ENCODE results near the gene SNAPC1. TPM values are rescaled to one million over a fixed set of nuclear protein-coding genes. Genes with fewer than 3 reads are reported as not detected.
A peak's percentile ranks its signal among the peaks of the same experiment; 100 is the strongest.

Gene SNAPC1
- total and polyA plus RNA-seq, 2 donors (not counting 3 experiments of a cell fraction or from before 2014, with no cell fraction given): 12.7 to 14.3 TPM

GRCh38 chr14:61838661-61839245 is 76.5 kb downstream of the SNAPC1 start:
- Histone ChIP-seq H3K9ac (replicated peaks; ENCODE audit: extremely low read depth, insufficient read depth, low read length) (peak overlapping the region; percentile 26), H3K27ac (ENCODE audit: insufficient read depth, low read depth, low read length) (peak overlapping the region; percentile 72), H3K4me1 (ENCODE audit: control insufficient read depth, extremely low read depth, insufficient read depth, low read length) (peaks cover 34% of the 10 kb centered on the region), H3K36me3 (ENCODE audit: control insufficient read depth in 2 of 2, extremely low read depth in 1 of 2, insufficient read depth in 2 of 2, low read length in 2 of 2) (no peaks in the 10 kb centered on the region), H3K27me3 (ENCODE audit: control insufficient read depth in 2 of 2, insufficient read depth in 2 of 2, low read length in 2 of 2) (no peaks in the 10 kb centered on the region), H2AFZ (ENCODE audit: low read depth, low read length) (no peak overlapping the region), H3K4me3 (replicated peaks in 1 of 3; ENCODE audit: insufficient read depth in 1 of 3, low read depth in 1 of 3, low read length in 3 of 3) (no peak overlapping the region), H4K20me1 (replicated peaks; ENCODE audit: control insufficient read depth, extremely low read depth, insufficient read depth, low read length) (no peaks in the 10 kb centered on the region), H3K9me1 (replicated peaks; ENCODE audit: control insufficient read depth, extremely low read depth, insufficient read depth, low read length) (no peaks in the 10 kb centered on the region), H3K4me2 (ENCODE audit: insufficient read depth, low read length) (peak overlapping the region; percentile 47), H3K9me3 (replicated peaks; ENCODE audit: control insufficient read depth, insufficient read depth, low read length) (no peaks in the 10 kb centered on the region), H3K79me2 (ENCODE audit: control insufficient read depth, insufficient read depth, low read length) (no peaks in the 10 kb centered on the region)
- TF ChIP-seq FOS (IDR thresholded peaks at IDR 0.05; ENCODE audit: borderline replicate concordance, insufficient read depth, low read length): peak; percentile 77
- no peak for TF ChIP-seq MAX (IDR thresholded peaks at IDR 0.05; ENCODE audit: insufficient read depth, insufficient read length)
- no peak for TF ChIP-seq MYC (IDR thresholded peaks at IDR 0.05; ENCODE audit: low read depth, low read length)
- TF ChIP-seq JUN (IDR thresholded peaks at IDR 0.05; ENCODE audit: borderline replicate concordance, insufficient read depth, insufficient read length, low read depth): peak; percentile 43
- no peak for TF ChIP-seq POLR2AphosphoS5 (IDR thresholded peaks at IDR 0.05; ENCODE audit: insufficient read depth, low read depth, low read length)
- TF ChIP-seq CTCF (IDR thresholded peaks at IDR 0.05; ENCODE audit: extremely low read depth in 1 of 2, insufficient read depth in 1 of 2, low read depth in 1 of 2, low read length in 2 of 2): no peak
- no peak for TF ChIP-seq GATA2 (IDR thresholded peaks at IDR 0.05; ENCODE audit: insufficient read depth, insufficient read length, low read depth, low read length)
- no peak for TF ChIP-seq EZH2 (IDR thresholded peaks at IDR 0.05; ENCODE audit: borderline replicate concordance, low read depth, low read length, severe bottlenecking)
- TF ChIP-seq POLR2A (IDR thresholded peaks at IDR 0.05; ENCODE audit: low read depth, low read length): no peak
- BruUV-seq (replicated peaks): no TSS peak
- intact Hi-C loops (cut with micrococcal nuclease): loop anchor here (5.0 kb wide), 1 partner anchor 276 kb away; no protein-coding TSS in a partner anchor
- peak; percentile 81 for DNase-seq (ENCODE audit: low read depth, low spot score)
- peak; percentile 78 for FAIRE-seq
- ChIA-PET POLR2A (interaction anchor here (0.6 kb wide), 1 partner anchor 672 kb away, joined by 8 read pairs; no protein-coding TSS in a partner anchor), CTCF (interaction anchor here (0.9 to 3.3 kb wide), 12 partner anchors 49 to 542 kb away, joined by 3 to 42 read pairs (median 8); no protein-coding TSS in a partner anchor)
- dilution Hi-C loops (cut with MboI; ENCODE audit: extremely low pct_ligation_motif_present, low sequenced_read_pairs): no loop called here

All from endothelial cell of umbilical vein (primary cell).